GM03348 (cell line): ENCODE measurements around the gene MED10.
"Not testable (repeated sequence)": the region's sequence is repeated elsewhere in the genome, so short reads cannot be mapped to it uniquely, and the experiment has no call there.

ENCODE experiments used
- DNase-seq: peaks from one replicate; pipeline ENCODE4 v3.0.0; 2012; ENCODE audit warnings: low spot score

The MED10 gene

DNA sequence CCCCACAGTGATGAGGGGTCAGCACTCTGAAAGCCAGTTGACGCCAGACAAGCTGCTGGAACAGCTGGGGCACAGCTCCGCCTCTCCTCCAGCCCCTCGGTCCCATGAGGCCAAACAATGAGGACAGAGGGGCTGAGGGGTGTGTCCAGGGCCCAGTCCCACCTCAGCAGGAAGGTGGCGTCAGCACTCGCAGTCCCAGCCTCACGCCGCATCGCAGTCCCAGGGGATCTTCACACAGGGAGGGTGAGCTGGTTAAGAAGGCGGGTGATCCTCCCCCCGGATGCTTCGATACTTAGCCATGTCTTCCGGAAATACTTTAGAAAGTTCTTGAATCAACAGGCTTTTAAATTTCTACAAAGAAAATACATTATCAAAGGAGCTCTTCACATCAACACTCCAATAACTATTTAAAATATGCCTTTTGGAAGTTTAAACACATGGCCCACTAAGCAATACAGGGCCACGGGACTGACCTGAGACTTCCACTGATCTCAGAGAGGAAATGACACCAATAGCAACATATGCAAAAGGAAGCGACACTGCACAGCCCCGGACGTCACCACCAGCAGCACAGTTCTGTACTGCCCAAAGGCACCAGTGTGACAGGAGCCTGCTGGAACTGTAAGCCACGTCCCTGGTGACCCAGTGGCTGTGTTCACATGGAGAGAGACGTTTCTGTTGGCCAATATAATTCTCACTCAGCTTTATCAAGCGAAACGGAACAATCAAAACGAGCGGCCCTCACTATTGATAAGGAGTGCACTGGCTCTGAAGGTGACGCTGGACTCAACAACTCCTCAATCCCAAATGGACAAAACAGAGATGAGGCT is 5.9 kb downstream of the MED10 start:
- no peak for DNase-seq

DNA sequence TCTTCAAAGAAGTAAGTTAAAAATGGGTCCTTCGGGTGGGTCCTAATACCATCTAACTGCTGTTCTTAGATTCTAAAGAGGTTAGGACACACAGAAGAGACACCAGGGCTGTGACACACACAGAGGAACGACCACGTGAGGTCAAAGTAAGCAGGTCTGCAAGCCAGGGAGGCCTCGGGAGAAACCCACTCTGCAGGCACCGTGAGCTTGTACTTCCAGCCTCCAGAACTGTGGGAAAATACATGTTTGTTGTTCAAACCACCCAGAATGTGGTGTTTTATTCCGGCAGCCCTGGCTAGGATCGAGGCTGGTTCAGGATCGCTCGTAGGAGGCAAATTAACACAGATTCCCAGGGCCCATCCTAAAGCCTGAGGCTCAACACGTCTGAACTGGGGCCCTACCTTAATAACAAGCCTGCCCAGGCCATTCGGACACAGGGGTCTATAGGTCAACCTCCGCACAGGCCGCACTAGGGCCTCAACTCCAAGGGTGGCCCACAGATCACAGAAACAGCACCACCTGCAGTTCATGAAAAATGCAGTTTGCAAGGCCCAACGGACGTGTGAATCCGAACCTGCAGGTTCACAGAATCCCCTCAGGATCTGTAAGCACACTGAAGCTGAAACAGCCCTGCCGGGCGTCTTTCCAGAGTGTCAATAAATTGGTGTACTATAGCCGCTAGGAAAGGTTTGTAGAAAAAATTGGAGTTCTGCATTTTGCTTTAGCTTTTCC is 7.1 kb downstream of the MED10 start:
- no peak for DNase-seq

DNA sequence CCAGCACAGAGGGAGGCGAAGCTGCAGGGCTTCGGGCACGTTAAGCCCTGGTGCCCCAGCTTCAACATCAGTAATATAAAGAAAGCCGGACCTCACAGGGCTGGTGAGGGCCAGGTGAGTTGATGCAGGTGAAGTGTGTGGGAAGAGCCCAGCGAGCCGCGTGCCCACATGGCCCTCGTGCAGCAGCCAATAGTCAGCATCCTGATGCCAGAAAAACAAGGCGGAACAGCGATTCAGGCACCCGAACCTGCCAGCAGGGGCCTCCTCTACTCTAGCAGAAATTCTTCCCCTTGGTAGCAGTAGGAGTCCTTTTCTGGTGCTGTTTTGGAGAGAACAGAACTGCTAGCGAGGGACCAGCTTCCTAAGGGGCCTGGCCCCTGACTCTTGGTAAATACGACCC is 7.8 kb downstream of the MED10 start:
- DNase-seq, result no peak

DNA sequence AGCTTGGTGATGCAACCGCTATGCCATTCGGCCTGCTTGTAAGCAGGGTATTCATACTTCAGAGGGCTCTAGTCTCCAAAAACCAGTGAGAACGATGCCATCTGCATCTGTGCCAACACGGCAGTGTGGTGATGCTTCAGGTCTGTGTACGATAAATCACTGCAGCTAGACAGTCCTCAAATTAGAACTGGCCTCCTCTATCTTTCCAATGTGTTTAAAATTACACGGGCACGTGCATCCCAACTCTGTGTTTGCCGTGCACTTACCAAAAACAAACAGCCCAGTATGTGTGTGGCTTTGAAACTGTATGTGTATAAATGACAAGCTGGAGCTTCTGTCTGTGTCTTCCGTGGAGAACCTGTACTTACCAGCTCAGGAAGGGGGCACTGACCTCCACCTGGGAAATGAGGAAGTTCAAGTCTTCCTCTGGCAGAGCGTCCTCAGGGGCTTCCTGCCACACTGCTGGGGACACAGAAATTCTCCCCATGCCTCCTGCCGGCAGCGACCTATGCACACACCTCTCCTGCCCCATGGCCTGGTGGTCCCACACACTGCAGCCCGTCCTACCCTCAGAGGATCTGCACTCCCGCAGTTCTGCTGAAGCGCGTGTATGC is 12.3 kb downstream of the MED10 start:
- no peak for DNase-seq

DNA sequence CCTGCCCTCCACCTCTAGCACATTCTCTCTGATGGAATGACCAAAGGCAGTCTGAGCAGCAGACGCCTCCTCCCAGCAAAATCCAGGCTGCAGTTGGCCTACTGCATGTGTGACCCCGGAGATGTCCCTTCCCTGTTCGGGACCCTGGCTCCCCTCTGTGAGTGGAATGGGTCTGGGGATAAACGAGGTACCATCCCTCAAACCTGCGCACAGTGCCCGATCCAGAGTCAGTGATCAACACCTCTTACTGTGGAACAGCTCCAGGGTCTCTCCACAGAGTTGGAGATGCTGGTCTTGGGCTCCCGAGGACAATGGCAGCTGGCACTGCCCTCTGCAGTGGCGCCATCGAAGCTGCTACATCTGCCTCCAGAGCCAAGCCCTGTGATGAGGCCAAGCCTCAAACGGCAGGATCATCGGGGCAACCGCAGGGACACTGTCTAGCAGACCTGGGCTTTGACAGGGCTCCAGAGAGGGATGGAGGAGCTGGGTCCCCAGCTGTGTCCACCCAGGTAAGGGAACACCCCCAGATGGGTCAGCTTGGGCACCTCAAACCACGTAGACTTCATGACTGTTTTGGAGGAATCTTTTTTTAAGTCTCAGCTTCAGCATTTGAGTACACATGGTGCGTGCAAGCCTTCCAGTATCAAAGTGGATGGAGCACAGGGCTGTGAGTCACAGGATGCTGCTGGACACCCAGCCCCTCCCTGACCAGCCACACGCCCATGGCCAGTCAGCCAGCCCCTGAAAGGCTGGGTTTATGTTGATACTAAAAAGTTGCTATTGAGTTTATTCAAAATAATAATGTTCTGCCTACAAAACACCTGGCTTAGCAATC is 13.0 kb downstream of the MED10 start:
- peak; percentile 61 for DNase-seq

DNA sequence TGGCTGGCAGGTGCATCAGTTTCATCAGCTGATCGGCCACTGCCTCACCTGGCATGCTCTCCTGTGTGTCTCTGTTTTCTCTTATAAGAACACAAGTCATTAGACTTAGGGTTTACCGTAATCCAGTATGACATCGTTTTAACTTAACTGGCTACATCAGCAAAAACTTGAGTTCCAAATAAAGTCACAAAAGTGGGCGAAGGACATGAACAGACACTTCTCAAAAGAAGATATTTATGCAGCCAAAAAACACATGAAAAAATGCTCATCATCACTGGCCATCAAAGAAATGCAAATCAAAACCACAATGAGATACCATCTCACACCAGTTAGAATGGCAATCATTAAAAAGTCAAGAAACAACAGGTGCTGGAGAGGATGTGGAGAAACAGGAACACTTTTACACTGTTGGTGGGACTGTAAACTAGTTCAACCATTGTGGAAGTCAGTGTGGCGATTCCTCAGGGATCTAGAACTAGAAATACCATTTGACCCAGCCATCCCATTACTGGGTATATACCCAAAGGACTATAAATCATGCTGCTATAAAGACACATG is 14.8 kb downstream of the MED10 start:
- not testable (repeated sequence) for DNase-seq

DNA sequence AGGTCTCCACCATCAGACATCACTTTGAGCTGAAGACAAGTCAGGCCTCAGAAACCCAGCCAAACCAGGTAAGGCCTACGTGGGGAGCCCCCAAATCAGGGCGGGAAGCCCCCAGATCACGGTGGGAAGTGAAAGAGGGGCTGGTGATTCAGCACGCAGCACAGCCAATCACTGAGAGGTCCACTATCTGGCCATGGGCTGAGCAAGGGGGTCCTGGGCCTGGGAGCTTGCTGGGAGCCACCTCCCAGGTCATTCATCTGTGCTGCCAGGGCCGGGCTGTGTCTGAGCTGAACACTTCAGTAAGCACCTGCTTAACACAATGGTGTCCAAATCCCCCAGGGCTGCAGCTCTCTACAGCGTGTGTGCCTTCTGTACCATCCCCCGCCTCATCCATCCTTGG is 15.5 kb downstream of the MED10 start:
- no peak for DNase-seq

DNA sequence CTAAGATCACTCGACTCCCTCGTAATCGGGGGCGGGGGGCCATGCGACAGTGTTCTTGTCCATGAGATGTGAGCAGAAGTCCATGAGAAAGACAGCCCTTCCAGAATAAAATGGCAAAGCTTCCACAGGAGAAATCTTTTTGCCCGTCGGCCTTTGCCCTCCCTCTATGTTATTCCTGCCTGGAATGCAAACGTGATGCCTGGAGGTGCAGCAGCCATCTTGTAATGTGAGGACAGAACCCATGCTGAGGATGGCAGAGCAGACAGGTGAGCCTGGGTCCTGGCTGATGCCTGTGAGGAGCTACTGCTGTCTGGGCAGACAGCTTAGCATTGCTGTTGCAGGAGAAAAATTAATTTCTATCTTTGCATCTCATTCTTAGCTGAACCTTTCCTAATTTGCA is 17.2 kb downstream of the MED10 start:
- DNase-seq, result no peak

DNA sequence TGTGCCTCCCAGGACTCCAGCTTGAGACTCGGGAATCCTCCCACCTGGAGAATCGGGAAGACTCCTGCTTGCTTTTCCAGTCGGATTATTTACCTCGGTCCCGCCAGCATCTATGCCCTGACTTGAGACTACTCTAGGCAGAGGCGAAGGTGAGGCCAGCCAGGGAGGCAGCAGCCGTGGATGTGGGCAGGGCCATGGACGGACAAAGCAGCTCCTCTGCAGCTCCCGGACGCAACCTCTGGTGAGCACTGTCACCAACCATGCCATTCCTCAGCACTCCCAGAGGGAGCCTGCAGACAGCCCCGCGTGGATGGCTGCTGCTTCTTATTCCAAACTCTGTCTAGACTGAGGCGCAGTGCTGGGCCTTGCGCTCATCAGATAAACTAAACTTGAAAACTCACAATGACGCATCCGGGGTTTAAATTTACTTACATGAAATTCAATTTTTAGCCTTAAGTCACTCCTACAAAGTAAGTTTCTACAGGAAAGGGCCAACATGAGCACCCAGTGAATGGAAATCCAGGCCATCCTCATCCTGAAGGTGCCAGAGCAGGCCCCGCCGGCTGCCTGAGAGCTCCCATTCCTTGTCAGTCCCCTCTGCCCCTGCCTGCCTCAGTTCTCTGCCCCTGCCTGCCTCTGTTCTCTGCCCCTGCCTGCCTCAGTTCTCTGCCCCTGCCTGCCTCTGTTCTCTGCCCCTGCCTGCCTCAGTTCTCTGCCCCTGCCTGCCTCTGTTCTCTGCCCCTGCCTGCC is 17.8 kb downstream of the MED10 start:
- DNase-seq, result no peak

DNA sequence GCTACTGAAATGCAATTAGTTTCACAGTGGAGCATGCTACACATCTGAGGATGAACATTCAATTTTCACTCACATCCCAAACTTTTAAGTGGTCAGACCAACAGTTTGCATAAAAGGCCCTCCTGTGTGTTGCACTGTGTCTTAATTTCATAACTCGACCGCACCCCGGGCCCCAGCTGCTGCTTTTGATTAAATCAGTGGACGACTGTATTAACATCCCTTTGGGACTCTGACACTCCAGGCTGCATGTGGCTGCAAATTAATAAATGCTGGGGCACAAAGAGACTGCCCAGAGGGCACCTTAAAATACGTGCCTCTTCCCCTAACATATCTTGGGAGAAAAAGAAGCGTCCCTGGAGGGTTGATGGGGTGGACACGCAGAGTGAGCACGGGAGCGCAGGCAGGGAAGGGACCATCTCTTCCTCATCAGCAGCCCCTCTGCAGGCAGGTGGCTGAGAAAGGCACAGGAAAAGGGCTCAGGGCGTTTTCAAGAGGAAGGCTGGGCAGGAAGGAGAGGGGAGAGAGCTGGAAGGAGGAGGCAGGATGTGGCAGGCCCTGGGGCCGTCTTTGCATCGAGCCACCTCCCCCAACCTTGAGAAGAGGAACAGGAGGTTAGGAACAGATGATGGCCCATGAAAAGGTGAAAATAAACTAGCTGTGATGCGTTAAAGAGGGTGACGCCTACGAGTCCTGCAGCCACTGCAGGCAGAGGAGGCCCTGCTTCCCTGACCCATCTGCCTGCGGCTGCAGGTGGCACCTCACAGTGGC is 18.6 kb downstream of the MED10 start:
- no peak for DNase-seq

DNA sequence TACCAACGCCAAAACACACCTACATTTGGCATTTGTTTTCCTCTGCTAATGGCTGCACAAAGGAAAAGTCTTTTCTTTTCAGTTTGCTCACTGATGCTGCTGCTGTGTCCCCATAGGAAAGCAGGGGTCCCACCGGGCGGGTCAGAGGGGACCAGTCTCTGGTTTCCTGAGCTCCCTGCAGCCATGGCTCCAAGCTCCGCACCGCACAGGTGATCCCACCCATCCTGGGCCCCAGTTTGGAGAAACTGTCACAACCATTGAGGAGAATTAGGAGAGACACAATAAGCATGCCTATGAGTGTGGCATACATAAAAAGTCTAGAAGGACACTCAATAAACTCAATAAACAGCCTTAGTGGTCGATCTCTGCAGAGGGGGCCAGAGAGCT is 19.9 kb downstream of the MED10 start:
- no peak for DNase-seq

DNA sequence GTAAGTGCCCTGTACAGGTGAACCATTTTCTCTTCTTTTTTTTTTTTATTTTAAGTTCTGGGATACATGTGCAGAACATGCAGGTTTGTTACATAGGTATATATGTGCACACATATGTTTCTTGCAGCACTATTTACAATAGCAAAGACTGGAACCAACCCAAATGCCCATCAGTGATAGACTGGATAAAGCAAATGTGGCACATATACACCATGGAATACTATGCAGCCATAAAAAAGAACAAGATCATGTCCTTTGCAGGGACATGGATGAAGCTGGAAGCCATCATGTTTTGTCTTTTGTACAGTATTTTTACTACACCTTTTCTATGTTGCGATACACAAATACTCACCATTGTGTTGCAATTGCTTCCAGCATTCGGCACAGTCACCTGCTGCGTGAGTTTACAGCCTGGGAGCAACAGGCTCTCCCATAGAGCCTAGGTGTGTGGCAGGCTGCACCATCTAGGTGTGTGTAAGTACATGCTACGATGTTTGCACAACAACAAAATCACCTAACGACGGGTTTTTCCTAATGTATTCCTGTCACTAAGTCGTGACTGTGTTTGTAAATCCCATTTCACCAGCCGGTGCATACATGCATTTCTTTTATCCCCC is 20.4 kb downstream of the MED10 start:
- not testable (repeated sequence) for DNase-seq

DNA sequence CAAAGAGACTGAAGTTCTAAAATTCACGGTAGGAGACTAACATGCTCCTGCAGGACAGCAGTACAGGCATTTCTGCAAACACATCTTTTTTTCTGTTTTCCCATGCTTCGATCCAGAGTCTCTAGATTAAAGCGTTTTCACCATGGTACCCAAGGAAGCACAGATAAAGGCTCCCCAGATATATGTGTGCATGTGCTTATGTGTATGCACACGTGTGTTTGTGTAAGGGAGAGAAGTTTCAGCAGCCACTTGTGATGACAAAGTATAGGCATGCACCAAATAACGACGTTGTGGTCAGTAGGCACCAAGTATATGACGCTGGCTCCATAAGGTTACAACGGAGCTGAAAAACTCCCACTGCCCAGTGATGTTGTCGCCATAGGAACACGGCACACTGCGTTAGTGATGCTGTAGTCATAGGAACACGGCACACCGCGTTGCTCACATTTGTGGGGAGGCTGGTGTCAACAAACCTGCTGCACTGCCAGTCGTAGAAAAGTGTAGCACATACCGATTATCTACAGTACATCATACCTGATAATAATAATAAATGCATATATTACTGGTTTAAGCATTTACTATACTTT is 21.7 kb downstream of the MED10 start:
- DNase-seq, result no peak

DNA sequence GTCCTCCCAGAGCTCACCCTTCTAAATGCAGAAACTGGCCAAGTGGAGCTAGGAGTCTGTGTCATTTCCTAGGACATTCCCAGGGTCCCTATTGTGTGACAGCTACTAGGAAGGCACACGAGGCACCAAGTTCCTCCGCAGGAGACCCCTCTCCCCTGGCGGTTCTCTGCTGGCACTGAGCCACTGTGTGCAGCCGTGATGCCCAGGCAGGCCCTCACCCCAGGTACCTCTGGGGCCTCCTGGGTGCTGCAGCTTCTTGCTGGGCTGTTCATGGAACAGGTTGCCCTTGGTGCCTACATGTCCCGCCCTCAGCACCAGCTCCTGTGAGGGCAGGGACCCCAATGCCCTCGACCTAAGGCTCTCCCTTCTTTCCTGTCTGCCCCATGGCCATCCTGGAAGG is 23.1 kb downstream of the MED10 start:
- DNase-seq, result no peak

DNA sequence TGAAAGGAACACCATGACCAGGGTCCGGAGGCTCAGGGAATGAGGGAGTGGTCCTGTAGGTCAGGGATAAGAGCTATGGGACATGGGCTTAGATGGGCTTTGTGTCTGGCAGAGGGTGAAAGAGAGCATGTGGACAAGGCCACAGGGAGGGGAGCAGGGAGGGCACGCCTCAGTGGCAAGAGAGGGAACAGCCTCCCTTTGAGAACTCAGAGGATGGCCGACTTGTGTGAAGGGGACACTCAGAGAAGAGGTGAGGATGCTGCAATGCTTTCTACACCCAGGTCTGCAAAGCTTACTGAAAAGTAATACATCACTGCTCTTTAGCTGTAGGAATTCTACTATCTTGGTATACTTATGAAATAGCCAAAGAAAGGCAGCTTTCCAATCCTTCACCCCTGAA is 23.5 kb downstream of the MED10 start:
- no peak for DNase-seq

DNA sequence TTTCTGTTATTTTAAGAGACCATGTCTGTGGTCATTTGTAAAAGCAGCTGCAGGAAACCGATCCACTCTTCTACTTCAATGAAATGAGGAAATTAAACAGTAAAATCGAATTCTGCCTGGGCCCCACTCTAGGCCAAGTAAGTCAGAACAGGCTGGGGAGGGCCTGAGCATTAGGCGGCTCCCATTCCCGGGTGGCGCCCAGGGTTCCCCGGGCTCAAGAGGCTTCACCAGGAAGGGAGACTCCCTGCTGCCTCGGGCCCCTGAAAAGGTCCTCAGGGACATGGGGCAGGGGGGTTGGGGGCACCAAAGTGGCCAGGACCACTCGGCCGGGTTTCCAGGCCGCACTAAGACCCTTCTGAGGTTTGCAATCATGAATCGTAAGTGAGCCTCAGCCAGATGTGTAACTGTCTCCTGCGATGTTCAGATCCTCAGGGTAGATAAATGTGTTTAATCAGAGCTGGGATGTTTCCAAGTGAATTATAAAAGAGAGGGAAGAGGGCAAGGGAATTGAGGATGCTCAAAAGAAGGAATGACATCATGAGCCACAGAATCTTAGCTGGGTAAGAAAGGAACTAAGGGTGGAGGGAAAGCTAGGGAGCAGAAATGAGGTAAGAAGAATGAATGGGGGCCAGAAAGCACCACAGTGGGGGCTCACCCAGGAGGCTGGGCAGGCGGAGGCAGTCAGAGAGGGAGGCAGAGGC is 24.6 kb downstream of the MED10 start:
- no peak for DNase-seq

DNA sequence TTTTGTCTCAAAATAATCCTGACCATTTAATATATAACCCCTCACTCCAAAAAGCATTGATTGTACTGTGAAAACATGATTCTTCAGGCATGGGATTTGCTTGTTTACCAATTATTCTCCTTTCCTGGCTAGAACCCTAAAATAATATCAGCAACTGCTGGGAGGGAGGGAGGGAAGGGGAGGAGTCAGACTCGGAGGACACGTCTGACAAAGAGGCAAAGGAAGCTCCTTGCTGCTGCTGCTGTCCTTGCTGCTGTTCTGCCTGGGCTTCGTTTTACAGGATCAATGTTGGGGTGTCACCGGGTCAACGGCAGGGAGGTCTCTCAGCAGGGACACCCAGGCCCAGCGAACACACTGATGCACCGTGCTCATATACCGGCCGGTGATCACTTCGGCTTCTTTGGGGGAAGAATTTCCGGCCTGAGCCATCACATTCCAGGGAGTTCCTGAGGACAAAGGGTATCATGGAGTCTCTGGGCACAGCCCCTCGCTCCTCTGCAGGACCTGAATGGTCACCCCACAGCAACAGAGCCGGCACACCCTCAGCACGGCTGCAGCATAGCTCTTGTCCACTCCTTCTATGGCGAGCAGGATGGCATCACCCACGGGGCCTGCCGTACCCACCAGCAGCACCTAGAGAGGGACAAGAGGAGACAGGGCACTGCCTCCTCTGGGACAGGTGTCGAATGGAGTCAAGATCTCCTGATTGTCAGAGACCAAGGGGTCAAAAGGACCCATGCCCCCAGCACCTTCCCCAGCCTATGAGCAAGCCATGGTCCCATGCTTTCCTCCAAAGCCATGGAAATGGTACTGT is 27.9 kb downstream of the MED10 start:
- DNase-seq, result no peak

DNA sequence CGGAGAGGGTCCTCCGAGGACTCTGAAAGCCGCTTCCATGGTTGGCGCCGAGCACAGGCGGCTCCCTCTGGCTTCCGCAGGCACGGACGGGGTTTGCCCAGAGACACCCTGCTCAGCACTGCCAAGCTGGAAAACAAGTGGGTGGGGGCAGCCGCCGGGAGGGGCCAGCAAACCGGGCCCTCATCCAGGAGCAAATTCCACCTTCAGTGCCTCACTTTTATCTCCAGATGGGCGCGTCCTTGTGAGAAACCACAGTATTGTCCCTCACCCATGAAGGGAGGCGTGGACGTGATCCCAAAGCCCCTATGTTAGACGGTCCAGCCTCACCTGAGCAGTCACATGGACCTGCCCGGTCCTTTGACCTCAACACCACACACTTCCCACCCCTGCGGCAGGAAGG is 29.0 kb downstream of the MED10 start:
- no peak for DNase-seq
